A673 (cell line): ENCODE results near the gene NKD2.

Experiments used
- EZH2 ChIP-seq: fragments of 200-600 bp; sonication (generic); IDR thresholded peaks from 2 replicates; pipeline ENCODE4 v1.6.1; 2017; ENCODE audit warnings: borderline replicate concordance, low read depth, mild to moderate bottlenecking, mixed read lengths, antibody characterized with exemption, low read length; ENCODE audit not compliant: poor library complexity, severe bottlenecking
- TF ChIP-seq, protein P1 (sequence below): fragments of 300-800, 200-600 bp; sonication (generic); conservative IDR thresholded peaks from 2 replicates; pipeline ENCODE4 v1.5.1; 2017; ENCODE audit warnings: low read depth, mild to moderate bottlenecking, antibody characterized with exemption, low read length, moderate library complexity, mixed read lengths

DNA sequence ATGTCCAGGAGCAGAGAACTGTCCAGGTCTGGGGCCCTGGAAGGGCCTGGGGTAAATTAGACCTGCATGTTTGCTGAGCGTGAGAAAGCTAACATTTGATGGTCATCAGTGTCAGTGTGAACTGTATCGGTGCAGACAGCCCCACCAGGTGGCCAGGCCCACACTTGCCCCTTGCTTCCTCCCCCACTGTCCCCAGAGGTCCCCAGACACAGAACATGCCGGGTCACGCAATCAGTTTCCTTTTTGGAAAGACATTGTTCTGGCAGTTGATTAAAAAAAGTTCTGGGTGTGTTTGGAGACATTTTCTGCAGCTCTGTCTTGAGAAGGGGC, 1.5 kb downstream of the NKD2 start:
- TF ChIP-seq, protein P1, sequence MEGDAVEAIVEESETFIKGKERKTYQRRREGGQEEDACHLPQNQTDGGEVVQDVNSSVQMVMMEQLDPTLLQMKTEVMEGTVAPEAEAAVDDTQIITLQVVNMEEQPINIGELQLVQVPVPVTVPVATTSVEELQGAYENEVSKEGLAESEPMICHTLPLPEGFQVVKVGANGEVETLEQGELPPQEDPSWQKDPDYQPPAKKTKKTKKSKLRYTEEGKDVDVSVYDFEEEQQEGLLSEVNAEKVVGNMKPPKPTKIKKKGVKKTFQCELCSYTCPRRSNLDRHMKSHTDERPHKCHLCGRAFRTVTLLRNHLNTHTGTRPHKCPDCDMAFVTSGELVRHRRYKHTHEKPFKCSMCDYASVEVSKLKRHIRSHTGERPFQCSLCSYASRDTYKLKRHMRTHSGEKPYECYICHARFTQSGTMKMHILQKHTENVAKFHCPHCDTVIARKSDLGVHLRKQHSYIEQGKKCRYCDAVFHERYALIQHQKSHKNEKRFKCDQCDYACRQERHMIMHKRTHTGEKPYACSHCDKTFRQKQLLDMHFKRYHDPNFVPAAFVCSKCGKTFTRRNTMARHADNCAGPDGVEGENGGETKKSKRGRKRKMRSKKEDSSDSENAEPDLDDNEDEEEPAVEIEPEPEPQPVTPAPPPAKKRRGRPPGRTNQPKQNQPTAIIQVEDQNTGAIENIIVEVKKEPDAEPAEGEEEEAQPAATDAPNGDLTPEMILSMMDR, result 0 out of 2 replicates have a peak, but pooled peaks have one; percentile 11
- TF ChIP-seq EZH2, result no peak
